Measurements from ENCODE around the gene HOXD13. TPM values are rescaled to one million over a fixed set of nuclear protein-coding genes. Genes with fewer than 3 reads are reported as not detected.

The HOXD13 gene
- total RNA-seq, result under 0.01 TPM in 1 of 2 replicates, not detected in the other

- DNase-seq, result no peak
Observed at GRCh38 chr2:176092270-176093144, at the start of gene HOXD13. HOXD13 (plus strand) TSS chr2:176092721; CDS start chr2:176092891, 170 bp downstream.

- no peak for DNase-seq
Observed at GRCh38 chr2:176056406-176056805, 36.1 kb upstream of the HOXD13 start.

- DNase-seq, result no peak
Observed at GRCh38 chr2:176063958-176064357, 28.6 kb upstream of the HOXD13 start.

- no peak for DNase-seq
Observed at GRCh38 chr2:176066645-176067588, 25.6 kb upstream of the HOXD13 start.

GRCh38 chr2:176067589-176068418, 24.7 kb upstream of the HOXD13 start:
- DNase-seq, result no peak

- DNase-seq, result no peak
Observed at GRCh38 chr2:176068419-176068832, 24.1 kb upstream of the HOXD13 start.

- no peak for DNase-seq
Observed at GRCh38 chr2:176071330-176072291, 20.9 kb upstream of the HOXD13 start.

GRCh38 chr2:176072292-176072669, 20.2 kb upstream of the HOXD13 start:
- DNase-seq, result no peak

GRCh38 chr2:176072951-176073904, 19.3 kb upstream of the HOXD13 start:
- no peak for DNase-seq

GRCh38 chr2:176074919-176075425, 17.5 kb upstream of the HOXD13 start:
- no peak for DNase-seq

- no peak for DNase-seq
Observed at GRCh38 chr2:176075481-176075880, 17.0 kb upstream of the HOXD13 start.

GRCh38 chr2:176076063-176076462, 16.5 kb upstream of the HOXD13 start:
- DNase-seq, result no peak

GRCh38 chr2:176076796-176077195, 15.7 kb upstream of the HOXD13 start:
- DNase-seq, result no peak

GRCh38 chr2:176078541-176079284, 13.8 kb upstream of the HOXD13 start:
- DNase-seq, result no peak

- DNase-seq, result no peak
Observed at GRCh38 chr2:176079285-176079830, 13.2 kb upstream of the HOXD13 start.

GRCh38 chr2:176079831-176080539, 12.5 kb upstream of the HOXD13 start:
- peak; percentile 66 for DNase-seq

- DNase-seq, result no peak
Observed at GRCh38 chr2:176080540-176081375, 11.8 kb upstream of the HOXD13 start.
